Stimulated activated naive CD8-positive, alpha-beta T cell treated with anti-CD3 and anti-CD28 coated beads, Interleukin-15, Interleukin-2, amounts not matched to agents 100 ng/mL and 50 ng/mL, for 24 hours (primary cell): ENCODE data around the gene TPSB2.
A peak's percentile ranks its signal among the peaks of the same experiment; 100 is the strongest.
"Not testable (repeated sequence)": the region's sequence is repeated elsewhere in the genome, so short reads cannot be mapped to it uniquely, and the experiment has no call there.

Source experiments
- H3K27ac Mint-ChIP-seq: one replicate; pipeline ENCODE4 v1.8.0; 2021; ENCODE audit warnings: mild to moderate bottlenecking, mixed read lengths
- H3K27me3 Mint-ChIP-seq: one replicate; pipeline ENCODE4 v1.8.0; 2021; ENCODE audit warnings: mixed read lengths
- H3K36me3 Mint-ChIP-seq: one replicate; pipeline ENCODE4 v1.8.0; 2021; ENCODE audit warnings: low read depth, mixed read lengths
- H3K4me1 Mint-ChIP-seq: one replicate; pipeline ENCODE4 v1.8.0; 2021; ENCODE audit warnings: low read depth, mixed read lengths
- H3K4me3 Mint-ChIP-seq: one replicate; pipeline ENCODE4 v1.8.0; 2021; ENCODE audit warnings: mild to moderate bottlenecking, mixed read lengths
- H3K9me3 Mint-ChIP-seq: one replicate; pipeline ENCODE4 v1.8.0; 2021; ENCODE audit warnings: mixed read lengths

Gene TPSB2

DNA sequence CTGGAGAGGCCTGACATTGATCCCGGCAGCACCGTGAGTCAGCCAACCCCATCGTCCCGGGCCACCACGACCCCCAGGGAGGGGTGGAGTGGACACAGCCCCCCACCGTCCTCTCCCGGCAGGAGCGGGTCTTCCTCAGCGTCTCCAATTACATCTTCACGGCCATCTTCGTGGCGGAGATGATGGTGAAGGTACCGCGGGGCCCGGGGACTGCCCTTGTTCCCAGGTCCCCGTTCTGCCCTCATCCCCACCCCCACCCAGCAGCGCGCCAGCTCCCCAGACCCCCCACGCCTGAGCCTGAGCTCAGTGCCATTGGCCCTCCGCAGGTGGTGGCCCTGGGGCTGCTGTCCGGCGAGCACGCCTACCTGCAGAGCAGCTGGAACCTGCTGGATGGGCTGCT lies 19.5 kb downstream of the TPSB2 start:
- Mint-ChIP-seq H3K27me3 (no peaks in the 10 kb centered on the region), H3K36me3 (no peaks in the 10 kb centered on the region), H3K27ac (no peak overlapping the region), H3K4me3 (no peak overlapping the region), H3K9me3 (no peaks in the 10 kb centered on the region), H3K4me1 (no peaks in the 10 kb centered on the region)

DNA sequence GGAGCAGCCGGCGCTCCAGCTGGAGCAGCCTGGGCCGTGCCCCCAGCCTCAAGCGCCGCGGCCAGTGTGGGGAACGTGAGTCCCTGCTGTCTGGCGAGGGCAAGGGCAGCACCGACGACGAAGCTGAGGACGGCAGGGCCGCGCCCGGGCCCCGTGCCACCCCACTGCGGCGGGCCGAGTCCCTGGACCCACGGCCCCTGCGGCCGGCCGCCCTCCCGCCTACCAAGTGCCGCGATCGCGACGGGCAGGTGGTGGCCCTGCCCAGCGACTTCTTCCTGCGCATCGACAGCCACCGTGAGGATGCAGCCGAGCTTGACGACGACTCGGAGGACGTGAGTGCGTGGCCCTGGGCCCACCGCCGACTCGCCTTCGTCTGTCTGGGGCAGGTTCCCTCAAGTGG lies 20.9 kb downstream of the TPSB2 start:
- H3K36me3 Mint-ChIP-seq, result no peaks in the 10 kb centered on the region
- no peaks in the 10 kb centered on the region for H3K27me3 Mint-ChIP-seq
- H3K4me1 Mint-ChIP-seq, result no peaks in the 10 kb centered on the region
- H3K9me3 Mint-ChIP-seq, result no peaks in the 10 kb centered on the region
- H3K27ac Mint-ChIP-seq, result no peak overlapping the region
- H3K4me3 Mint-ChIP-seq, result no peak overlapping the region

DNA sequence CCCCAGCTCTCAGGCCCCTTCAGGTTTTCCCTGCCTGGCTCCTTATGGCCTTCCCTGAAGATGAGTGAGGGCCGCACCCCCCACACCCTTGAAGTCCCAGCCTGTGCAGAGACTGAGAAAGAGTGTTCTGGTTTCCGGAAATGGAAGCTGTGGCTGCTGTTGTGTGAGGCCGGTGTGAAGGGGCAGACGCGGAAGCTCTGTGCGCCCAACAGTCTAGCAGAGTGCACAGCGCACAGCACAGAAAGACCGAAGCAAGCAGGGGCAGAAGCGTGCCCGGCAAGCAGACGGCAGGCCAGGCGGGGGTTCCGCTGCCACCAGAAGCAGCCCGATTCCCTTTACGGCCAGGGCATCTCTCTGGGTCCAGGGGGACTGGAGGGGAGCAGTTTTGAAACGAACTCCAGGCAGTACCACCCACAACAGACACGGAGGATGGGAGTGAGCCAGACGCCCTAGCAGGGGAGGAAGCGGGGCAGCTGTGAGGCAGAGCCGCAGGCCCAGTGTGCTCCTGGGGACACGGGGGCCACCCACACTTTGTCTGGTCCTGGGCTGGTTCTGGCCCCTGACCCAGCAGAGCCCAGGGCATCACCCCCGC lies 21.6 kb downstream of the TPSB2 start:
- H3K27me3 Mint-ChIP-seq, result no peaks in the 10 kb centered on the region
- peak overlapping the region; percentile 9 for H3K4me3 Mint-ChIP-seq
- H3K9me3 Mint-ChIP-seq, result no peaks in the 10 kb centered on the region
- no peak overlapping the region for H3K27ac Mint-ChIP-seq
- H3K36me3 Mint-ChIP-seq, result no peaks in the 10 kb centered on the region
- no peaks in the 10 kb centered on the region for H3K4me1 Mint-ChIP-seq

DNA sequence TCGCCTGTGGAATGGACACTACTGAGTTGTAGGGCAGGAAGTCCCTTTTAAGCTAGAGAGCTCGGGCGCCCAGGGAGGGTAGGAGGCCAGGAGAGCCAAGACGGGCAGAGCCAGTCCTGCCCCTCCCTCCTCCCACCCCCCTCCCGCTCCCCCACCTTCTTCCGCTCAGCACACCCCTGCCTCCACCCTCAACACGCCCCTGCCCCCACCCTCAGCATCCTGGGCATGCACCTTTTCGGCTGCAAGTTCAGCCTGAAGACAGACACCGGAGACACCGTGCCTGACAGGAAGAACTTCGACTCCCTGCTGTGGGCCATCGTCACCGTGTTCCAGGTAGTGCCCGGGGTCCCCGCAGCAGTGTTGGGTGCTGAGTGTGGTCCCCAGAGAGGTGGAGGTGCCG lies 23.2 kb downstream of the TPSB2 start:
- H3K27ac Mint-ChIP-seq, result no peak overlapping the region
- H3K4me3 Mint-ChIP-seq, result no peak overlapping the region
- no peaks in the 10 kb centered on the region for H3K36me3 Mint-ChIP-seq
- H3K9me3 Mint-ChIP-seq, result no peaks in the 10 kb centered on the region
- no peaks in the 10 kb centered on the region for H3K4me1 Mint-ChIP-seq
- no peaks in the 10 kb centered on the region for H3K27me3 Mint-ChIP-seq

DNA sequence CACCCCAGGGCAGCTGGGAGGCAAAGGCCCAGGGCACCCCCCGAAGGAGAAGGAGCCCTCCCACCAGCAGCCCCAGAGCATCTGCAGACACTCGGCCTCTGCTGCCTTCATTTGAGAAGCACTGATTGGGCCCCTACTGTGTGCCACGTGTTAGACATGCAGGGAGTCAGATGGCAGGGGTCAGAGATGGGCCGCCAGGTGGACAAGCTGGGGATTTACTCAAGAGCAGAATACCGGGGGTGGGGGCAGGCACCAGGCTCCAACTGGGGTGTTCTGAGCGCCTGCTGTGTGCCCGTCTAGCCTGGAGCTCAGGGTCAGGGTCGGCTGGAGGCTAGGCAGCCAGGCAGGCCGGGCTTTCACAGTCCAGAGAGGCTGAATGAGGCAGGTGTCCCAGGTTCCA lies 23.7 kb downstream of the TPSB2 start:
- Mint-ChIP-seq H3K9me3 (no peaks in the 10 kb centered on the region), H3K36me3 (no peaks in the 10 kb centered on the region), H3K27me3 (no peaks in the 10 kb centered on the region), H3K27ac (no peak overlapping the region), H3K4me3 (no peak overlapping the region), H3K4me1 (no peaks in the 10 kb centered on the region)

DNA sequence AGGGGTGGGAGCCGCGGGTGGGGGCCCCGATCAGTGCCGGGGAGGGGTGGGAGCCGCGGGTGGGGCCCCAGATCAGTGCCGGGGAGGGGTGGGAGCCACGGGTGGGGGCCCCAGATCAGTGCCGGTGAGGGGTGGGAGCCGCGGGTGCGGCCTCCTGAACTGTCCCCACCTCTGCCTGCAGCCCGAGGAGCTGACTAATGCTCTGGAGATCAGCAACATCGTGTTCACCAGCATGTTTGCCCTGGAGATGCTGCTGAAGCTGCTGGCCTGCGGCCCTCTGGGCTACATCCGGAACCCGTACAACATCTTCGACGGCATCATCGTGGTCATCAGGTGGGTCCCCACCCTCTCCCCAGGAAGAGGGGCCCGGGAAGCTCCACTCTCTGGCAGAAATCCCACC lies 25.1 kb downstream of the TPSB2 start:
- Mint-ChIP-seq H3K9me3 (no peaks in the 10 kb centered on the region), H3K4me1 (no peaks in the 10 kb centered on the region), H3K27ac (no peak overlapping the region)

DNA sequence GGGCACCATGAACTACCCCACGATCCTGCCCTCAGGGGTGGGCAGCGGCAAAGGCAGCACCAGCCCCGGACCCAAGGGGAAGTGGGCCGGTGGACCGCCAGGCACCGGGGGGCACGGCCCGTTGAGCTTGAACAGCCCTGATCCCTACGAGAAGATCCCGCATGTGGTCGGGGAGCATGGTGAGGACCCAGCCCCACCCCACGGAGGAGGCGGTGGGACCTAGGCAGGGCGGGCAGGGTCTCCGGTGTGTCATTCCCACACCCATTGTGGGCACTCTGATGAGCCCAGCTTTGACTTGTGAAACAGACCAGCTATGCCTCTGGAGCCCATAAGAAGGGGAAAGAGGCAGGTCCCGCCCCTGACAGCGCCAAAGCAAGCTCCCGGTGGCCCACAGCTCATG lies 27.7 kb downstream of the TPSB2 start:
- no peak overlapping the region for H3K27ac Mint-ChIP-seq
- no peak overlapping the region for H3K4me3 Mint-ChIP-seq
- H3K4me1 Mint-ChIP-seq, result no peaks in the 10 kb centered on the region

More for the DNA sequence above, 25.1 kb downstream of the TPSB2 start:
- no peaks in the 10 kb centered on the region for H3K27me3 Mint-ChIP-seq
- no peaks in the 10 kb centered on the region for H3K36me3 Mint-ChIP-seq
- no peak overlapping the region for H3K4me3 Mint-ChIP-seq

DNA sequence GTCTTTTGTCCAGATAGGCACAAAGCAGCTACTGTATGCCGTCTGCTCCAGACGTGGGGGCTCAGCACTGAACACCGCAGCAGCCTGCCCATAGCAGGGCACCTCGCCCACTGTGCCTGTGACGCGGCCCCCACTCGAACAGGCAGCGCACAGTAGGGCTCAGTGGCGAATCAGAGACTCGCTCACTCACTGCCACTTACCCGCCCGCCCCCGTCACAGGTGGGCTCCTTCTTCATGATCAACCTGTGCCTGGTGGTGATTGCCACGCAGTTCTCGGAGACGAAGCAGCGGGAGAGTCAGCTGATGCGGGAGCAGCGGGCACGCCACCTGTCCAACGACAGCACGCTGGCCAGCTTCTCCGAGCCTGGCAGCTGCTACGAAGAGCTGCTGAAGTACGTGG lies 28.5 kb downstream of the TPSB2 start:
- H3K9me3 Mint-ChIP-seq, result no peaks in the 10 kb centered on the region
- no peak overlapping the region for H3K27ac Mint-ChIP-seq
- no peak overlapping the region for H3K4me3 Mint-ChIP-seq
- H3K36me3 Mint-ChIP-seq, result no peaks in the 10 kb centered on the region
- H3K27me3 Mint-ChIP-seq, result no peaks in the 10 kb centered on the region
- no peaks in the 10 kb centered on the region for H3K4me1 Mint-ChIP-seq

More for the DNA sequence above, 27.7 kb downstream of the TPSB2 start:
- H3K27me3 Mint-ChIP-seq, result no peaks in the 10 kb centered on the region
- H3K9me3 Mint-ChIP-seq, result no peaks in the 10 kb centered on the region
- no peaks in the 10 kb centered on the region for H3K36me3 Mint-ChIP-seq

DNA sequence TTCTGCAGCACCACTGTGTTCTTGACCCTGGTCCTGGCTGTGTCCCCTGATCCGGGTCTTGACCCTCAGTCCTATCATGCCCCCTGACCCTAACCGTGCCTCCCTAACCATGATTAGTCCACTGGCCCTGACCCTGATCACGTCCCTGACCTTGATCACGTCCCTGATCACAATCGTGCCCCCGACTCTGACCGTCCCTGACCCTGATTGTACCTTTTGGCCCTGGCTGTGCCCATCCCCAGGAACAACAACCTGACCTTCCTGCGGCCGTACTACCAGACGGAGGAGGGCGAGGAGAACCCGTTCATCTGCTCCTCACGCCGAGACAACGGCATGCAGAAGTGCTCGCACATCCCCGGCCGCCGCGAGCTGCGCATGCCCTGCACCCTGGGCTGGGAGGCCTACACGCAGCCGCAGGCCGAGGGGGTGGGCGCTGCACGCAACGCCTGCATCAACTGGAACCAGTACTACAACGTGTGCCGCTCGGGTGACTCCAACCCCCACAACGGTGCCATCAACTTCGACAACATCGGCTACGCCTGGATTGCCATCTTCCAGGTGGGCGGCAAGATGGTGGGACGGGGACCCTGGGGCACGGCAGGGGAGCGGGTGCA lies 29.9 kb downstream of the TPSB2 start:
- no peak overlapping the region for H3K27ac Mint-ChIP-seq
- H3K4me3 Mint-ChIP-seq, result no peak overlapping the region
- no peaks in the 10 kb centered on the region for H3K36me3 Mint-ChIP-seq
- no peaks in the 10 kb centered on the region for H3K27me3 Mint-ChIP-seq
- H3K4me1 Mint-ChIP-seq, result no peaks in the 10 kb centered on the region
- H3K9me3 Mint-ChIP-seq, result no peaks in the 10 kb centered on the region

DNA sequence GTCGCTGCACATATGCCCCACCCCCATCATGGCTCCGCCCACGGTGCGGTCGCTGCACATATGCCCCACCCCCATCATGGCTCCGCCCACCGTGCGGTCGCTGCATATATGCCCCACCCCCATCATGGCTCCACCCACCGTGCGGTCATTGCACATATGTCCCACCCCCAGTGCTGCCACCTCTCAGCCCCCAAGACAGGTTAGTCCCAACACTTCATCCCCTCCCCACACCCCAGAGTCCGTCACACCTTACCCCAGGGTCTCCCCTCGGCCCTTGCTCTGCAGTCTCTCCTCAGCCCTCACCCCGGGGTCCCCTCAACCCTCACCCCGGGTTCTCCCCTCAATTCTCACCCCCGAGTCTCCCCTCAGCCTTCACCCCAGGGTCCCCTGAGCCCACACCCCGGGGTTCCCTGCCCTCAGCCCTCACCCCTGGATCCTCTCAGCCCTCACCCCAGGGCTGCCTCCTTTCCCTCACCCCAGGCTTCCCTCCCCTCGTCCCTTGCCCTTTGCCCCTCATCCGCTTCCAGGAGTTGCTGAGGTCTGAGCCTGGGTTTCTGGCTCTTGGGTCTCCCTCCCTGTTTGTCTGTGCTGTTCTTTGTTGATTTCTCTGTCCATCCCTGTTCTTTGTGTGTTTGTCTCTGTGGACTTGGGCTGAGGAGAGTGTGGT lies 30.5 kb downstream of the TPSB2 start:
- no peaks in the 10 kb centered on the region for H3K27me3 Mint-ChIP-seq
- no peak overlapping the region for H3K27ac Mint-ChIP-seq
- H3K9me3 Mint-ChIP-seq, result no peaks in the 10 kb centered on the region

DNA sequence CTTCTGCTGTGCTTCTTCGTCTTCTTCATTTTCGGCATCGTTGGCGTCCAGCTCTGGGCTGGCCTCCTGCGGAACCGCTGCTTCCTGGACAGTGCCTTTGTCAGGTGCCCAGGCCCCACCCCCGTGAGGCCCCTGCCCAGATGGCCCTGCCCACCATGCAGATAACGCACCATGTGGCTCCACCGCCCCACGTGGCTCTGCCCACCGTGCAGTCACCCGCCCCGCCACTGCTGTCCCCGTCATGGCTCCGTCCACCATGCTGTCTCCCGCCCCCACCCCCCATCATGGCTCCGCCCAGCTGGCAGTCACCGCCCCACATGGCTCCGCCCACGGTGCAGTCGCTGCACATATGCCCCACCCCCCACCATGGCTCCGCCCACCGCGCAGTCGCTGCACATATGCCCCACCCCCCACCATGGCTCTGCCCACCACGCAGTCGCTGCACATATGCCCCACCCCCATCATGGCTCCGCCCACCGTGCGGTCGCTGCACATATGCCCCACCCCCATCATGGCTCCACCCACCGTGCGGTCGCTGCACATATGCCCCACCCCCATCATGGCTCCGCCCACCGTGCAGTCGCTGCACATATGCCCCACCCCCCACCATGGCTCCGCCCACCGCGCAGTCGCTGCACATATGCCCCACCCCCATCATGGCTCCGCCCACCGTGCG lies 31.2 kb downstream of the TPSB2 start:
- not testable (repeated sequence) for H3K4me1 Mint-ChIP-seq, H3K36me3 Mint-ChIP-seq, H3K9me3 Mint-ChIP-seq, H3K27me3 Mint-ChIP-seq, H3K27ac Mint-ChIP-seq, H3K4me3 Mint-ChIP-seq

More for the DNA sequence above, 30.5 kb downstream of the TPSB2 start:
- Mint-ChIP-seq H3K4me3 (no peak overlapping the region), H3K4me1 (no peaks in the 10 kb centered on the region), H3K36me3 (no peaks in the 10 kb centered on the region)

DNA sequence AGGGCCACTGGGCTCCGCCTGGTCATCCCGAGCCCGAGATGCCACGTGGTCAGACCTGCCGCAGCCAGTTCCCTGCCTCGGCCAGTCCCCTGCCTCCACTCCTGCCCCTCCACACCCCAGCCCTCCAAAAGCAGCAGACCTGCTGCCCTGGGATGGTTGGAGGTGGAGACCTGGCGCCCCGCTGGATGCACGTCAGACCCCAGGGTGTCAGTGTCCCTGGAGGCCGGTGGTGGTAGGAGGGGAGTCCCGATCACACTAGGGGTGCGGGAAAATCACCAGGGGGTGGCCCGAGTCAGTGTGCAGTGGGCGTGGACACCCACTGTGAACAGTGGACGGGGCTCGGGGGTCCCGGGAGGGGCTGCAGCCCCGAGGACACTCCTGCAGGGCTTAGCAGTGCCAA lies 31.8 kb downstream of the TPSB2 start:
- H3K27ac Mint-ChIP-seq, result no peak overlapping the region
- no peak overlapping the region for H3K4me3 Mint-ChIP-seq
- H3K9me3 Mint-ChIP-seq, result no peaks in the 10 kb centered on the region
- H3K27me3 Mint-ChIP-seq, result no peaks in the 10 kb centered on the region
- H3K4me1 Mint-ChIP-seq, result no peaks in the 10 kb centered on the region
- no peaks in the 10 kb centered on the region for H3K36me3 Mint-ChIP-seq

DNA sequence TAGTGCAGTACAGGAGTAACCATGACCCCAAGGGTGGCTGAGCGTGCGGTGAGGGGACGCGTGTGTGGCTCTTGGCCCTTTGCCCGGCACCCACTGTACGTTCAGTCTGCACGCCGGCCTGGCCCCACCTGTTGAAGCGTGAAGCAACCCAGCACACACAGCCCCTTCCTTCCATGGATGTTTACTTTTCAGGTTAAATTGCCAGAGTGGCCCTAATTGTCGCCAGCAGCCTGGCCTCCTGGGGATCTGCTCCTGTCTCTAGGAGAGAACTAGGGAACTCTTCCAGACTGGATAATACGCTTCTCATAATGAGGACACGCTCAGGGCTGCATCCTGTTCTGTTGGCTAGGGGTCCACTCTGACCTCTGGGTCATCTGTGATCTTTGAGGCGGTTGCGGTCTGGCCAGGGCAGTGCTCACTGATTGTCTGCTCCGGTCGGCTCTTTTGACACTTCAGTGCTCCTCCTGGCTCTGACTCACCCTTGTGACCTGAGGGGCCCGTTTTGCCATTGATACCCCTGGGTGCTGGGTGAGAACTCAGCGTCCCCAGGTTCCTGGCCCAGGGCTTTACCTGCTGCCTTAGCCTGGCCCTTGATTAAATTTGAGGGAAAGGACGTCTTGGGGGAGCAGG lies 32.6 kb downstream of the TPSB2 start:
- Mint-ChIP-seq H3K27ac (no peak overlapping the region), H3K4me3 (no peak overlapping the region), H3K9me3 (no peaks in the 10 kb centered on the region), H3K36me3 (no peaks in the 10 kb centered on the region), H3K27me3 (no peaks in the 10 kb centered on the region), H3K4me1 (no peaks in the 10 kb centered on the region)

DNA sequence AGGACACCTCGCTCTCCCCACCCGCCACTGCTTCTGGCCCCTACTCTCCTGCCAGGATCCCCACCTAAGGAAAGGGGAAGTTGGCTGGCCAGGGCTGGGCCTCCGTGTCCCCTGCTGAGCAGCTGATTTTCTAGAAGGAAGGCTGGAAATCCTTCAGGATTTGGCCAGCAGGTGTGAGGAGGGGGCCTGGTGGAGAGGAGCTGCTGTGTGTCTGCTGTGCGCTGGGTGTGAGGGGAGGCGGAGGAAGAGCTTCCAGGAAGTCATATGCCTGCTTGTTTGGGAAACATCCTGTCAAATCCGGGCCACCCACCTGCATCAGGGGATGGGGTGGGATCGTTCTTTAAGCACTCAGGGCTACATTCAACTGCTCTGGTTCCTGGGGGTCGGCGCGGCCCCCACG lies 33.5 kb downstream of the TPSB2 start:
- no peaks in the 10 kb centered on the region for H3K27me3 Mint-ChIP-seq
- no peaks in the 10 kb centered on the region for H3K4me1 Mint-ChIP-seq
- H3K4me3 Mint-ChIP-seq, result no peak overlapping the region
- H3K27ac Mint-ChIP-seq, result no peak overlapping the region
- H3K36me3 Mint-ChIP-seq, result no peaks in the 10 kb centered on the region
- H3K9me3 Mint-ChIP-seq, result no peaks in the 10 kb centered on the region

DNA sequence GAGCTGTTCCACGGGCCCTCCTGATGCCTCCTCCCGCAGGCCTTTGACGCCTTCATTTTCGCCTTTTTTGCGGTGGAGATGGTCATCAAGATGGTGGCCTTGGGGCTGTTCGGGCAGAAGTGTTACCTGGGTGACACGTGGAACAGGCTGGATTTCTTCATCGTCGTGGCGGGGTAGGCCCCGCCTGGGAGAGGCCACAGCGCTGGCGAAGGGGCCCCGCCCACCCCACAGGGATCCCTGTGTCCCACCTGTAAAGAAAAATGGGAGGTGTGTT lies 34.7 kb downstream of the TPSB2 start:
- no peak overlapping the region for H3K27ac Mint-ChIP-seq
- no peaks in the 10 kb centered on the region for H3K27me3 Mint-ChIP-seq
- no peaks in the 10 kb centered on the region for H3K9me3 Mint-ChIP-seq
- no peaks in the 10 kb centered on the region for H3K4me1 Mint-ChIP-seq
- no peak overlapping the region for H3K4me3 Mint-ChIP-seq
- no peaks in the 10 kb centered on the region for H3K36me3 Mint-ChIP-seq
